ENCODE results near the gene GET3. TPM values are rescaled to one million over a fixed set of nuclear protein-coding genes. Genes with fewer than 3 reads are reported as not detected.

The GET3 gene
- polyA plus RNA-seq, 1 of the 3 experiments (the other 2 are of a cell fraction): 264 TPM

DNA sequence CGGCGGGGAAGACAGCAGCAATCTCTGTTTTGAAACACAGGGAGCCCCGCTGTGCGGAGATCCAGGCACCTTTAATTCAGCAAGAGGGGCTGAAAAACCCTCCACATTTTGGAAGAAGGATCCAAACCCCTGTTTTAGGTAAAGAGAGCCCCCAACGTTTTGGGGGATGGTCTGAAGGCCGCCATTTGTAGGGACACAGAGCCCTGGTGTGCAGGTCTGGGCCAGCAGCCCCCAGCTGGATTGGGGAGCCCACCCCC lies 41.5 kb downstream of the GET3 start:
- Histone ChIP-seq H3K4me2 (peak overlapping the region; percentile 91), H3K27ac (ENCODE audit: low read depth in 2 of 2, low read length in 1 of 2) (peak overlapping the region; percentile 90 to 98), H4K20me1 (ENCODE audit: insufficient read depth) (no peaks in the 10 kb centered on the region), H2AFZ (ENCODE audit: low read depth) (peak overlapping the region; percentile 80), H3F3A (replicated peaks; ENCODE audit: insufficient read depth) (peaks cover 39% of the 10 kb centered on the region), H3K4me1 (ENCODE audit: control insufficient read depth in 1 of 2, insufficient read depth in 2 of 2, low read depth in 1 of 2, low read length in 1 of 2) (peaks cover 31 to 45% of the 10 kb centered on the region in 2 experiments; a peak in 3 of 4 replicates), H3K27me3 (ENCODE audit: insufficient read depth) (no peaks in the 10 kb centered on the region), H3K4me3 (ENCODE audit: low read depth in 2 of 2, low read length in 1 of 2) (peak overlapping the region in 1 of 2 experiments; percentile 52; a peak in 2 of 4 replicates), H3K79me2 (ENCODE audit: insufficient read depth) (no peaks in the 10 kb centered on the region), H3K9ac (peak overlapping the region; percentile 51; the same call in 1 of the 2 replicates), H3K36me3 (replicated peaks in 1 of 2; ENCODE audit: control insufficient read depth in 1 of 2, insufficient read depth in 2 of 2, low read length in 1 of 2) (no peaks in the 10 kb centered on the region), H3K9me3 (no peaks in the 10 kb centered on the region), H3K9me2 (no peaks in the 10 kb centered on the region)
- POLR2A ChIA-PET: interaction anchor here (1.0 to 3.5 kb wide), 5 partner anchors 9 to 22 kb away, joined by 3 to 88 read pairs (median 5); partner anchors contain the start of gene JUNB
- WGBS (ENCODE audit: low lambda C conversion rate): 44% methylated on average over 6 of the region's 6 CpGs
- no peak for DNase-seq
- CTCF ChIA-PET: interaction anchor here (1.0 to 12.1 kb wide), 15 partner anchors 9 to 313 kb away, joined by 3 to 447 read pairs (median 8); partner anchors contain the start of genes JUNB, MAST1, PRDX2 and RNASEH2A
- no peak for TF ChIP-seq RXRA (IDR thresholded peaks at IDR 0.05; ENCODE audit: borderline replicate concordance, low read depth)
- TF ChIP-seq EZH2phosphoT487 (IDR thresholded peaks at IDR 0.05; ENCODE audit: borderline replicate concordance, low read depth): no peak
- no peak for TF ChIP-seq ELF1 (IDR thresholded peaks at IDR 0.05)
- TF ChIP-seq TAF1 (IDR thresholded peaks at IDR 0.05; ENCODE audit: borderline replicate concordance, low read depth, low read length): no peak
- no peak for TF ChIP-seq NFIC (IDR thresholded peaks at IDR 0.05; ENCODE audit: borderline replicate concordance)
- no peak for TF ChIP-seq RFX5 (IDR thresholded peaks at IDR 0.05; ENCODE audit: low read length)
- TF ChIP-seq, protein P1, sequence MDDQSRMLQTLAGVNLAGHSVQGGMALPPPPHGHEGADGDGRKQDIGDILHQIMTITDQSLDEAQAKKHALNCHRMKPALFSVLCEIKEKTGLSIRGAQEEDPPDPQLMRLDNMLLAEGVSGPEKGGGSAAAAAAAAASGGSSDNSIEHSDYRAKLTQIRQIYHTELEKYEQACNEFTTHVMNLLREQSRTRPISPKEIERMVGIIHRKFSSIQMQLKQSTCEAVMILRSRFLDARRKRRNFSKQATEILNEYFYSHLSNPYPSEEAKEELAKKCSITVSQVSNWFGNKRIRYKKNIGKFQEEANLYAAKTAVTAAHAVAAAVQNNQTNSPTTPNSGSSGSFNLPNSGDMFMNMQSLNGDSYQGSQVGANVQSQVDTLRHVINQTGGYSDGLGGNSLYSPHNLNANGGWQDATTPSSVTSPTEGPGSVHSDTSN (IDR thresholded peaks at IDR 0.05): no peak
- no peak for TF ChIP-seq TCF12 (IDR thresholded peaks at IDR 0.05)

DNA sequence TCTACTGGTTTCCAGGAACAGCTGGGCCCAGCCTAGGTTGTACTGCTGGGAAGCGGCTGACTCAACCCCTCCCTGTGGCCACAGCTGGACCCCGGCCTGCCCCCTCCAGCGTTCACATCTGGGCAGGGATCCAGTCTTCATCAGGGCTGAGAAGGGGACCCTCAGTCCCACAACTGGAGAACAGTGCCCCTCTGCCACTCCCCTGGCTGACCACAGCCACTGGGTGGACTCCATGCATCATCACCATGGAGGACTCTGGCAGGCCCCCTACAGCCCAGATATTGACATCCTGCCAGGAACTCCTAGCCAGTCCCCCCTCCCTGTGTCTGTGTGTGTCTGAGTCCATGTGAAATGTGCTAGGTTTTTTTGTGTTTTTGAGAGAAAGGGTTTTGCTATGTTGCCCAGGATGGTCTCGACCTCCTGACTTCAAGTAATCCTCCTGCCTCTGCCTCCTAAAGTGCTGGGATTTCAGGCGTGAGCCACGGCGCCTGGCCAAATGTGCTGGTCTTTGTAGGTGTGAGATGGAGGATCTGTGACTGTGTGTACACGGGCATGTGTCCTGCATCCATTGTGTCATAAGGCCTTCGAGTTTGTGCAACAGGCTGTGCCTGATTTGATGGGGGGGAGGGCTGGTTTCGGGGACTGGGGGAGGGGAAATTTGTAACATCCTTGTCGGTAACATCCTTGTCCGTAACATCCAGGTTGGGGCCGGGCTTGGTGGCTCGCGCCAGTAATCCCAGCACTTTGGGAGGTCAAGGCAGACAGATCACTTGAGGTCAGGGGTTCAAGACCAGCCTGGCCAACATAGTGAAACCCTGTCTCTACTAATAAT lies 42.1 kb downstream of the GET3 start:
- CTCF ChIA-PET: interaction anchor here (1.2 to 12.1 kb wide), 8 partner anchors 9 to 68 kb away, joined by 3 to 447 read pairs (median 22); partner anchors contain the start of genes JUNB, MAST1, PRDX2 and RNASEH2A
- peak; percentile 8 for TF ChIP-seq CHD2 (IDR thresholded peaks at IDR 0.05; ENCODE audit: low read length, partially characterized antibody)
- TF ChIP-seq GABPA (IDR thresholded peaks at IDR 0.05; ENCODE audit: low read depth): no peak
- no peak for TF ChIP-seq TCF12 (IDR thresholded peaks at IDR 0.05)
- TF ChIP-seq EZH2phosphoT487 (IDR thresholded peaks at IDR 0.05; ENCODE audit: borderline replicate concordance, low read depth): no peak
- TF ChIP-seq, protein P2, sequence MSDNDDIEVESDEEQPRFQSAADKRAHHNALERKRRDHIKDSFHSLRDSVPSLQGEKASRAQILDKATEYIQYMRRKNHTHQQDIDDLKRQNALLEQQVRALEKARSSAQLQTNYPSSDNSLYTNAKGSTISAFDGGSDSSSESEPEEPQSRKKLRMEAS (IDR thresholded peaks at IDR 0.05; ENCODE audit: low read depth): no peak
- TF ChIP-seq, protein P3, sequence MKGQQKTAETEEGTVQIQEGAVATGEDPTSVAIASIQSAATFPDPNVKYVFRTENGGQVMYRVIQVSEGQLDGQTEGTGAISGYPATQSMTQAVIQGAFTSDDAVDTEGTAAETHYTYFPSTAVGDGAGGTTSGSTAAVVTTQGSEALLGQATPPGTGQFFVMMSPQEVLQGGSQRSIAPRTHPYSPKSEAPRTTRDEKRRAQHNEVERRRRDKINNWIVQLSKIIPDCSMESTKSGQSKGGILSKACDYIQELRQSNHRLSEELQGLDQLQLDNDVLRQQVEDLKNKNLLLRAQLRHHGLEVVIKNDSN (IDR thresholded peaks at IDR 0.05; ENCODE audit: borderline replicate concordance, low read depth): no peak
- TF ChIP-seq NFIC (IDR thresholded peaks at IDR 0.05; ENCODE audit: borderline replicate concordance): peak; percentile 56; the same call in 1 of the 2 replicates
- TF ChIP-seq, protein P4, sequence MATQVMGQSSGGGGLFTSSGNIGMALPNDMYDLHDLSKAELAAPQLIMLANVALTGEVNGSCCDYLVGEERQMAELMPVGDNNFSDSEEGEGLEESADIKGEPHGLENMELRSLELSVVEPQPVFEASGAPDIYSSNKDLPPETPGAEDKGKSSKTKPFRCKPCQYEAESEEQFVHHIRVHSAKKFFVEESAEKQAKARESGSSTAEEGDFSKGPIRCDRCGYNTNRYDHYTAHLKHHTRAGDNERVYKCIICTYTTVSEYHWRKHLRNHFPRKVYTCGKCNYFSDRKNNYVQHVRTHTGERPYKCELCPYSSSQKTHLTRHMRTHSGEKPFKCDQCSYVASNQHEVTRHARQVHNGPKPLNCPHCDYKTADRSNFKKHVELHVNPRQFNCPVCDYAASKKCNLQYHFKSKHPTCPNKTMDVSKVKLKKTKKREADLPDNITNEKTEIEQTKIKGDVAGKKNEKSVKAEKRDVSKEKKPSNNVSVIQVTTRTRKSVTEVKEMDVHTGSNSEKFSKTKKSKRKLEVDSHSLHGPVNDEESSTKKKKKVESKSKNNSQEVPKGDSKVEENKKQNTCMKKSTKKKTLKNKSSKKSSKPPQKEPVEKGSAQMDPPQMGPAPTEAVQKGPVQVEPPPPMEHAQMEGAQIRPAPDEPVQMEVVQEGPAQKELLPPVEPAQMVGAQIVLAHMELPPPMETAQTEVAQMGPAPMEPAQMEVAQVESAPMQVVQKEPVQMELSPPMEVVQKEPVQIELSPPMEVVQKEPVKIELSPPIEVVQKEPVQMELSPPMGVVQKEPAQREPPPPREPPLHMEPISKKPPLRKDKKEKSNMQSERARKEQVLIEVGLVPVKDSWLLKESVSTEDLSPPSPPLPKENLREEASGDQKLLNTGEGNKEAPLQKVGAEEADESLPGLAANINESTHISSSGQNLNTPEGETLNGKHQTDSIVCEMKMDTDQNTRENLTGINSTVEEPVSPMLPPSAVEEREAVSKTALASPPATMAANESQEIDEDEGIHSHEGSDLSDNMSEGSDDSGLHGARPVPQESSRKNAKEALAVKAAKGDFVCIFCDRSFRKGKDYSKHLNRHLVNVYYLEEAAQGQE (IDR thresholded peaks at IDR 0.05; ENCODE audit: low read depth, low read length): no peak
- TF ChIP-seq, protein P5, sequence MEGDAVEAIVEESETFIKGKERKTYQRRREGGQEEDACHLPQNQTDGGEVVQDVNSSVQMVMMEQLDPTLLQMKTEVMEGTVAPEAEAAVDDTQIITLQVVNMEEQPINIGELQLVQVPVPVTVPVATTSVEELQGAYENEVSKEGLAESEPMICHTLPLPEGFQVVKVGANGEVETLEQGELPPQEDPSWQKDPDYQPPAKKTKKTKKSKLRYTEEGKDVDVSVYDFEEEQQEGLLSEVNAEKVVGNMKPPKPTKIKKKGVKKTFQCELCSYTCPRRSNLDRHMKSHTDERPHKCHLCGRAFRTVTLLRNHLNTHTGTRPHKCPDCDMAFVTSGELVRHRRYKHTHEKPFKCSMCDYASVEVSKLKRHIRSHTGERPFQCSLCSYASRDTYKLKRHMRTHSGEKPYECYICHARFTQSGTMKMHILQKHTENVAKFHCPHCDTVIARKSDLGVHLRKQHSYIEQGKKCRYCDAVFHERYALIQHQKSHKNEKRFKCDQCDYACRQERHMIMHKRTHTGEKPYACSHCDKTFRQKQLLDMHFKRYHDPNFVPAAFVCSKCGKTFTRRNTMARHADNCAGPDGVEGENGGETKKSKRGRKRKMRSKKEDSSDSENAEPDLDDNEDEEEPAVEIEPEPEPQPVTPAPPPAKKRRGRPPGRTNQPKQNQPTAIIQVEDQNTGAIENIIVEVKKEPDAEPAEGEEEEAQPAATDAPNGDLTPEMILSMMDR (IDR thresholded peaks at IDR 0.05): peak; percentile 21; the same call in 1 of the 2 replicates
- TF ChIP-seq POLR2AphosphoS5 (IDR thresholded peaks at IDR 0.05; ENCODE audit: low read depth, low read length): no peak
- peak; percentile 40 for TF ChIP-seq RAD21 (IDR thresholded peaks at IDR 0.05; ENCODE audit: low read length)

More for the DNA sequence above, 42.1 kb downstream of the GET3 start:
- Histone ChIP-seq H4K20me1 (ENCODE audit: insufficient read depth) (no peaks in the 10 kb centered on the region), H3K27ac (ENCODE audit: low read depth in 2 of 2, low read length in 1 of 2) (peak overlapping the region; percentile 90 to 98), H3K4me1 (ENCODE audit: control insufficient read depth in 1 of 2, insufficient read depth in 2 of 2, low read depth in 1 of 2, low read length in 1 of 2) (peaks cover 29 to 51% of the 10 kb centered on the region in 2 experiments; a peak in 3 of 4 replicates), H3K4me2 (peak overlapping the region; percentile 91; the same call in 1 of the 2 replicates), H2AFZ (ENCODE audit: low read depth) (peak overlapping the region; percentile 80; the same call in 1 of the 2 replicates), H3K79me2 (ENCODE audit: insufficient read depth) (no peaks in the 10 kb centered on the region), H3K27me3 (ENCODE audit: insufficient read depth) (no peaks in the 10 kb centered on the region), H3K9me2 (no peaks in the 10 kb centered on the region), H3K4me3 (ENCODE audit: low read depth in 2 of 2, low read length in 1 of 2) (peak overlapping the region in 1 of 2 experiments; percentile 52; a peak in 1 of 4 replicates), H3K36me3 (replicated peaks in 1 of 2; ENCODE audit: control insufficient read depth in 1 of 2, insufficient read depth in 2 of 2, low read length in 1 of 2) (no peaks in the 10 kb centered on the region), H3K9me3 (no peaks in the 10 kb centered on the region), H3K9ac (peak overlapping the region; percentile 51; the same call in 1 of the 2 replicates), H3F3A (replicated peaks; ENCODE audit: insufficient read depth) (peaks cover 40% of the 10 kb centered on the region)
- POLR2A ChIA-PET: interaction anchor here (1.2 to 3.5 kb wide), 3 partner anchors 10 to 16 kb away, joined by 4 to 88 read pairs (median 22); partner anchors contain the start of gene JUNB
- 67% methylated on average over 12 of the region's 15 CpGs for WGBS (ENCODE audit: low lambda C conversion rate)
- DNase-seq: peak; percentile 76
